Measurements from ENCODE around the gene DMD.

DMD gene

GRCh38 chrX:33128048-33128805 lies 83.1 kb downstream of the DMD start:
- H3K9me3 ChIP-seq, result no peaks in the 10 kb centered on the region
- H3K4me3 ChIP-seq (ENCODE audit: low read depth, low read length), result no peak overlapping the region
- H3K36me3 ChIP-seq, result no peaks in the 10 kb centered on the region
- DNase-seq, result no peak
- H3K27me3 ChIP-seq, result no peaks in the 10 kb centered on the region
- TF ChIP-seq, protein P1, sequence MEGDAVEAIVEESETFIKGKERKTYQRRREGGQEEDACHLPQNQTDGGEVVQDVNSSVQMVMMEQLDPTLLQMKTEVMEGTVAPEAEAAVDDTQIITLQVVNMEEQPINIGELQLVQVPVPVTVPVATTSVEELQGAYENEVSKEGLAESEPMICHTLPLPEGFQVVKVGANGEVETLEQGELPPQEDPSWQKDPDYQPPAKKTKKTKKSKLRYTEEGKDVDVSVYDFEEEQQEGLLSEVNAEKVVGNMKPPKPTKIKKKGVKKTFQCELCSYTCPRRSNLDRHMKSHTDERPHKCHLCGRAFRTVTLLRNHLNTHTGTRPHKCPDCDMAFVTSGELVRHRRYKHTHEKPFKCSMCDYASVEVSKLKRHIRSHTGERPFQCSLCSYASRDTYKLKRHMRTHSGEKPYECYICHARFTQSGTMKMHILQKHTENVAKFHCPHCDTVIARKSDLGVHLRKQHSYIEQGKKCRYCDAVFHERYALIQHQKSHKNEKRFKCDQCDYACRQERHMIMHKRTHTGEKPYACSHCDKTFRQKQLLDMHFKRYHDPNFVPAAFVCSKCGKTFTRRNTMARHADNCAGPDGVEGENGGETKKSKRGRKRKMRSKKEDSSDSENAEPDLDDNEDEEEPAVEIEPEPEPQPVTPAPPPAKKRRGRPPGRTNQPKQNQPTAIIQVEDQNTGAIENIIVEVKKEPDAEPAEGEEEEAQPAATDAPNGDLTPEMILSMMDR (IDR thresholded peaks at IDR 0.05; ENCODE audit: low read depth, low read length), result no peak
- no peaks in the 10 kb centered on the region for H3K4me1 ChIP-seq

- TF ChIP-seq, protein P1 (IDR thresholded peaks at IDR 0.05; ENCODE audit: low read depth, low read length), result no peak
- Histone ChIP-seq H3K36me3 (no peaks in the 10 kb centered on the region), H3K27me3 (no peaks in the 10 kb centered on the region), H3K9me3 (no peaks in the 10 kb centered on the region), H3K4me3 (ENCODE audit: low read depth, low read length) (no peak overlapping the region), H3K4me1 (no peaks in the 10 kb centered on the region)
- no peak for DNase-seq
These were observed 84.9 kb downstream of the DMD start for GRCh38 chrX:33126469-33126868.

- no peaks in the 10 kb centered on the region for H3K27me3 ChIP-seq
- no peaks in the 10 kb centered on the region for H3K4me1 ChIP-seq
- H3K36me3 ChIP-seq, result no peaks in the 10 kb centered on the region
- TF ChIP-seq, protein P1 (IDR thresholded peaks at IDR 0.05; ENCODE audit: low read depth, low read length), result no peak
- DNase-seq, result no peak
- H3K4me3 ChIP-seq (ENCODE audit: low read depth, low read length), result peak overlapping the region; percentile 15; the same call in 1 of the 2 replicates
- H3K9me3 ChIP-seq, result no peaks in the 10 kb centered on the region
These were observed 101.5 kb downstream of the DMD start for GRCh38 chrX:33109858-33110257.

DNA sequence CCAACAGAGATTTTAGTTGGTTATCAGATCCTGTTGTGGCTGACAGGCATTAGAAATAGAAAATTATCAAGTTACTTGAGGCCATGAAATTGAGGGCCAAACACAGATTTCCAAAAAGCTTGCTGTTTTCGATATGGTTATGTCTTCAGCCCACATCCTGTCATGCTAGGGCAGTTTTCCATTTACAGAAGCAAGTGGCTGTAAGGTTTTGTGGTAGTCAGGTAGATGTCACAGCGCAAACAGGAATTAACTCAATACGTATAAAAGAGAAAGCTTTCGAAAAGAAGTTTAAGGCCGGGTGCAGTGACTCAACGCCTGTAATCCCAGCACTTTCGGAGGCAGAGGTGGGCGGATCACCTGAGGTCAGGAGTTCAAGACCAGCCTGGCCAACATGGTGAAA lies 104.6 kb downstream of the DMD start:
- Histone ChIP-seq H3K4me1 (no peaks in the 10 kb centered on the region), H3K4me3 (ENCODE audit: low read depth, low read length) (no peak overlapping the region), H3K27me3 (no peaks in the 10 kb centered on the region), H3K36me3 (no peaks in the 10 kb centered on the region), H3K9me3 (no peaks in the 10 kb centered on the region)
- TF ChIP-seq, protein P1 (IDR thresholded peaks at IDR 0.05; ENCODE audit: low read depth, low read length), result no peak
- no peak for DNase-seq

- TF ChIP-seq, protein P1 (IDR thresholded peaks at IDR 0.05; ENCODE audit: low read depth, low read length), result no peak
- Histone ChIP-seq H3K4me3 (ENCODE audit: low read depth, low read length) (no peak overlapping the region), H3K36me3 (no peaks in the 10 kb centered on the region), H3K4me1 (no peaks in the 10 kb centered on the region), H3K9me3 (no peaks in the 10 kb centered on the region), H3K27me3 (no peaks in the 10 kb centered on the region)
- DNase-seq, result no peak
These were observed 116.3 kb downstream of the DMD start for GRCh38 chrX:33095079-33095478.

DNA sequence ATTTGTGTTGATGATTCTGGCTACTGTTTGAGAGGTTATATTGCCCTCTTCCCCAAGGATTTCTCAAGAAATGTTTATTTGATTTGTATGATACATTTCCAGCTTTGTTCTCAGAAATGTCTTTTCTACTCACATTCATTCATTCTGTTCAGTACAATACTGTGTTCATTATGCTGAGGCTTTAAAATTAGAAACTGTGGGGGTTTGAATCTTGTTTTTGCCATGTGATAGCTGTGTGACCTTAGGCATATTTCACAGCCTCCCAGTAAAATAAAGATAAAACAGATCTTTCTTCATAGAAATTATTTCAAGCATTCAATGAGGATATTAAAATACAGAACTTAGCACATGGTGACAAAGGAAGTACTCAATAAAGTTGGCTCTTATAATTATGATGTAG lies 123.9 kb downstream of the DMD start:
- no peaks in the 10 kb centered on the region; the same call in 1 of the 2 replicates for H3K4me1 ChIP-seq
- no peaks in the 10 kb centered on the region for H3K9me3 ChIP-seq
- no peaks in the 10 kb centered on the region for H3K36me3 ChIP-seq
- no peak for DNase-seq
- no peaks in the 10 kb centered on the region for H3K27me3 ChIP-seq
- TF ChIP-seq, protein P1 (IDR thresholded peaks at IDR 0.05; ENCODE audit: low read depth, low read length), result no peak
- no peak overlapping the region for H3K4me3 ChIP-seq (ENCODE audit: low read depth, low read length)

Data from BE2C (cell line).